DND-41 (cell line): ENCODE data around the gene CLDN7.
A peak's percentile ranks its signal among the peaks of the same experiment; 100 is the strongest.

ENCODE experiments used
- ATAC-seq: fragments of 200-7000 bp; cut with Tn5 transposase; 3 replicates; pipeline ENCODE4 v1.9.1; 2021; ENCODE audit warnings: low read depth; ENCODE audit not compliant: insufficient read depth
- DNase-seq: peaks from one replicate; pipeline ENCODE4 v3.0.0-alpha.2; 2020
- H2AFZ ChIP-seq: 2 replicates; pipeline ENCODE4 v1.6.0; 2012; ENCODE audit warnings: low read depth, low read length
- H3K27ac ChIP-seq: 2 replicates; pipeline ENCODE4 v1.5.1; 2012; ENCODE audit warnings: low read length, inconsistent platforms
- H3K27me3 ChIP-seq: fragments of 200-600 bp; sonication (generic); 2 replicates; pipeline ENCODE4 v1.6.0; 2012; ENCODE audit warnings: low read length, mild to moderate bottlenecking, inconsistent platforms; ENCODE audit not compliant: insufficient read depth, poor library complexity
- H3K36me3 ChIP-seq: 2 replicates; pipeline ENCODE4 v1.5.1; 2012; ENCODE audit warnings: low read length, inconsistent platforms; ENCODE audit not compliant: insufficient read depth
- H3K4me1 ChIP-seq: 2 replicates; pipeline ENCODE4 v1.5.1; 2012; ENCODE audit warnings: mild to moderate bottlenecking, low read length; ENCODE audit not compliant: insufficient read depth
- H3K4me2 ChIP-seq: 2 replicates; pipeline ENCODE4 v1.6.0; 2012; ENCODE audit warnings: mild to moderate bottlenecking, moderate library complexity, low read length, inconsistent platforms; ENCODE audit not compliant: insufficient read depth
- H3K4me3 ChIP-seq, 2 experiments: fragments of 200-600 bp in 1 of 2; shearing (Covaris generic) in 1 of 2; 2 replicates each; pipeline ENCODE4 v1.5.1; 2012 to 2016; ENCODE audit warnings: inconsistent platforms in 2 of 2, low read length in 2 of 2, mild to moderate bottlenecking in 2 of 2, low read depth in 1 of 2, moderate library complexity in 1 of 2
- H3K79me2 ChIP-seq: 2 replicates; pipeline ENCODE4 v1.6.0; 2012; ENCODE audit warnings: low read length, inconsistent platforms; ENCODE audit not compliant: insufficient read depth
- H3K9ac ChIP-seq: 2 replicates; pipeline ENCODE4 v1.6.0; 2012; ENCODE audit warnings: low read depth, mild to moderate bottlenecking, inconsistent platforms, low read length, moderate library complexity
- H3K9me3 ChIP-seq: 2 replicates; pipeline ENCODE4 v1.5.1; 2012; ENCODE audit warnings: low read length, moderate library complexity, mild to moderate bottlenecking, inconsistent platforms; ENCODE audit not compliant: insufficient read depth, severe bottlenecking
- H4K20me1 ChIP-seq: 2 replicates; pipeline ENCODE4 v1.6.0; 2012; ENCODE audit warnings: low read length; ENCODE audit not compliant: insufficient read depth
- EZH2 ChIP-seq: IDR thresholded peaks from 3 replicates; pipeline ENCODE4 v1.6.1; 2012; ENCODE audit warnings: borderline replicate concordance, low read depth, mild to moderate bottlenecking, moderate library complexity, low read length, inconsistent platforms; ENCODE audit not compliant: severe bottlenecking
- TF ChIP-seq, protein P1 (sequence below): IDR thresholded peaks from 2 replicates; pipeline ENCODE4 v1.5.1; 2012; ENCODE audit warnings: borderline replicate concordance, low read length, moderate library complexity, mild to moderate bottlenecking; ENCODE audit not compliant: poor library complexity, severe bottlenecking; ENCODE audit errors: extremely low read depth

Gene CLDN7

DNA sequence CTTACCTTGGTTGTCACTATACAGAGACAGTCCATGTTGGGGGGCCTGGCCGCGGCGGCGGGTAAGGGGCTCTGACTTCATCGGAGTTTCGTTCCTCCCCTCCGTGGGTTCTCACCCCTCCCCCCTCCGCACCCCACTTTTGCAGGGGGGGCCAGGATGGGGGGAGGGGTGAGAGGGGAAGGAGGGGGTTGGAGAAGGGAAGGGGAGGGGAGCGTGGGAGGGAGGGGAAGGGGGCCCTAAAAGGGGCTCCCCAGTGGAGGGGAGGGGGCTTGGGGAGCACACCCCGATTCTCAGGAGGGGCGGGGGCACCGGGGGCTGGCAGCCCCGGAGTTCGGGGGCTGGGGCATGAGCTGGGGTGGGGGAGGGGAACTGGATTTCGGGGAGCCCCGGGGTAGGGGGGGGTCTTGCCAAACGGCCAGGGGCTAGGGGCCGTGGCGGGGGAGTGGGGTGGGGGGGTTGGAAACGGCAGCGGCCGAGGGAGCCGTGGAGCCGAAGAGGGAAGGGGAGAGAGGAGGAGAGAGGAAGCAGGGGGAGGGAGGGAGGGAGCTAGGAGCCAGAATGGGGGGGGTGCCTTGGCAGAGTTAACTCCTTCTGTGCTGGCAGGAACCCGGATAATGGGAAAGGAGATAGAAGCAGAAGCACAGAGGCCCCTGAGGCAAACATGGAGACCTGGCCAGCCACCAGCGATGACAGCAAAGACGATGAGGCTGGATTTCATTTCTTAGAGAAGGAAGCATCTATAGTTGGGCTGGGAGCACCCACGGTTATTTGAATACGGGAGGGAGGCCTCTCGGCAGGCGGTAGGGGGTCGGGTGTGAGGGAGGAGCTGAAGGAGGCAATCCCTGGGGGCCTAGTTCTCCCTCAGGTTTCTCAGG lies 44.9 kb downstream of the CLDN7 start:
- Histone ChIP-seq H3K4me3 (peak overlapping the region; percentile 18 to 54; a peak in 3 of 4 replicates), H3K9ac (peak overlapping the region; percentile 57), H3K27ac (peak overlapping the region; percentile 57), H3K4me2 (peak overlapping the region; percentile 71), H3K79me2 (peaks cover 40% of the 10 kb centered on the region), H3K9me3 (no peaks in the 10 kb centered on the region), H3K27me3 (no peaks in the 10 kb centered on the region), H3K4me1 (peaks cover 83% of the 10 kb centered on the region), H2AFZ (peak overlapping the region; percentile 58), H4K20me1 (peaks cover 16% of the 10 kb centered on the region), H3K36me3 (peaks cover 18% of the 10 kb centered on the region)
- no peak for ATAC-seq
- DNase-seq = peak; percentile 47
- TF ChIP-seq EZH2 = no peak
- TF ChIP-seq, protein P1, sequence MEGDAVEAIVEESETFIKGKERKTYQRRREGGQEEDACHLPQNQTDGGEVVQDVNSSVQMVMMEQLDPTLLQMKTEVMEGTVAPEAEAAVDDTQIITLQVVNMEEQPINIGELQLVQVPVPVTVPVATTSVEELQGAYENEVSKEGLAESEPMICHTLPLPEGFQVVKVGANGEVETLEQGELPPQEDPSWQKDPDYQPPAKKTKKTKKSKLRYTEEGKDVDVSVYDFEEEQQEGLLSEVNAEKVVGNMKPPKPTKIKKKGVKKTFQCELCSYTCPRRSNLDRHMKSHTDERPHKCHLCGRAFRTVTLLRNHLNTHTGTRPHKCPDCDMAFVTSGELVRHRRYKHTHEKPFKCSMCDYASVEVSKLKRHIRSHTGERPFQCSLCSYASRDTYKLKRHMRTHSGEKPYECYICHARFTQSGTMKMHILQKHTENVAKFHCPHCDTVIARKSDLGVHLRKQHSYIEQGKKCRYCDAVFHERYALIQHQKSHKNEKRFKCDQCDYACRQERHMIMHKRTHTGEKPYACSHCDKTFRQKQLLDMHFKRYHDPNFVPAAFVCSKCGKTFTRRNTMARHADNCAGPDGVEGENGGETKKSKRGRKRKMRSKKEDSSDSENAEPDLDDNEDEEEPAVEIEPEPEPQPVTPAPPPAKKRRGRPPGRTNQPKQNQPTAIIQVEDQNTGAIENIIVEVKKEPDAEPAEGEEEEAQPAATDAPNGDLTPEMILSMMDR = no peak

DNA sequence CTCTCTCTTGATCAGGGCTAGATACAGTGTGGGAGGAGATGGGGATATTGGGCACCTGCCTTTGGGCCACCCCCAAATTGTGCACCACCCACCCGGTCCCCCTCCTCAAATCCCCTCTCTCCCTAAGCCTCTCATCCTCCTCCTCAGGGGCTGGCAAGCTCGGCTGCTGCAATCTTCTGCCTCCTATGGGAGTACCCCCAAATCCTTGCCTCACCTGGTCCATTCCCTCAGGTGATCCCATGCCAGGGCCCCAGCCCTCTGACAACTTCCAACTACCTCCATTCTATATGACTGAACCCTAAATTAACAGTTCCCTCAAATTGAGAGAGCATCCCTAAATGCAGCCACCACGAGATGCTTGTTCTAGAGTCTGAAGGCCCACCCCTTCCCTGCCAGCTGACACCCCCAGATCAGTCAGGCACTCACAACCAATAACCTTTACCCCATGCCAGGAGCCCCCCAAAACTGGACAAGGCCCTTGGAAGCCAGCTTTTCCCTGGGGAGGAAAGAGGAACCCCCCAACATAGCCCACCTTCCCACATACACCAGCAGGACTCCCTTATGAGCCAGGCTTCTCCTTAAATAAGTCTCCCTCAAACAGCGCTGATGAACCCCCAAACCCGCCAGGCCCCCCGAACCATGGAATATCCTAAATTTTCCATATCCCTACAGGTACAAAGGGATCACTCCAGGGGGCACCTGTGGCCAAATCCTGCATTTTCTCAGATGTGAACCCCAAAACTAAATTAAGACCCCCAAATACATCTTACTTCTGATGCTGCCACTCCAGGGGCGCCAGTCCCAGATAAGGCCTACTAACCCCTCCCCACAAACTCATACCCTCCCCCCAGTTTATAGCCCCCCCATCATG lies 45.8 kb downstream of the CLDN7 start:
- no peaks in the 10 kb centered on the region for H3K9me3 ChIP-seq
- no peak for ATAC-seq
- DNase-seq = no peak
- H3K4me2 ChIP-seq = peak overlapping the region; percentile 71
- H3K4me1 ChIP-seq = peaks cover 75% of the 10 kb centered on the region
- no peaks in the 10 kb centered on the region for H3K27me3 ChIP-seq
- peak overlapping the region; percentile 57 for H3K27ac ChIP-seq
- no peak overlapping the region for H2AFZ ChIP-seq
- no peak for TF ChIP-seq EZH2
- TF ChIP-seq, protein P1 = no peak
- H3K4me3 ChIP-seq = peak overlapping the region; percentile 18 to 54; a peak in 3 of 4 replicates
- peak overlapping the region; percentile 57 for H3K9ac ChIP-seq
- peaks cover 10% of the 10 kb centered on the region; the same call in 1 of the 2 replicates for H4K20me1 ChIP-seq
- peaks cover 9% of the 10 kb centered on the region; the same call in 1 of the 2 replicates for H3K36me3 ChIP-seq
- H3K79me2 ChIP-seq = peaks cover 41% of the 10 kb centered on the region

DNA sequence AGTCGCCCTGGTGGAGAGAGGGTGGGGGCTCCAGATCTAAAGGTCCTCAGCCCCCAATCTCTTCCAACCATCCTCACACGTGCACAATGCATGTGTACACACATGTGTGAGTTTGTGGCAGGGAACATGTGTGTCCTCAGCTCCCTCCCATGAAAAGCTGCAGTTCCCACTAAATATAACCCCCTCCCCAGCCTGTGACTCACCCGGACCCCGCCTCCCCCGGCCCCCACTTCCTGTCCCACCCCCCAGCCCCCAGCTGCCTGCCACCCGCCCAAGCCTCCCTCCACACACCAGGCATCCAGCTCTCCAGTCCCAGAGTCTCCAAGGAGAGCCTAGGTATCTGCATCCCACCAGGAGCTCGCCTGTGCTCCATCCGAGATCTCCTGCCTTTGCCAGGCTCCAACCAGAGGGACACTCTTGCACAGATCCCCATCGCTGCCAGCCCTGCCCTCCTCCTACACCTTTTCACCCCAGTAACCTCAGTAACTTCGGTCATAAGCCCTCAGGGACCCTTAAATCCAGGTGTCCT lies 46.6 kb downstream of the CLDN7 start:
- Histone ChIP-seq H3K4me2 (peak overlapping the region; percentile 71), H3K79me2 (peaks cover 33% of the 10 kb centered on the region)
- no peak for ATAC-seq

More for the DNA sequence above, 46.6 kb downstream of the CLDN7 start:
- TF ChIP-seq, protein P1 = no peak
- no peak for TF ChIP-seq EZH2
- peak overlapping the region; percentile 68 for H3K27ac ChIP-seq
- peak; percentile 54 for DNase-seq
- no peak overlapping the region for H2AFZ ChIP-seq
- H3K4me1 ChIP-seq = peaks cover 67% of the 10 kb centered on the region
- no peaks in the 10 kb centered on the region for H3K9me3 ChIP-seq
- peak overlapping the region in 1 of 2 experiments; percentile 56; a peak in 1 of 4 replicates for H3K4me3 ChIP-seq
- no peaks in the 10 kb centered on the region for H3K27me3 ChIP-seq
- H4K20me1 ChIP-seq = peaks cover 2% of the 10 kb centered on the region; the same call in 1 of the 2 replicates
- peaks cover 2% of the 10 kb centered on the region; the same call in 1 of the 2 replicates for H3K36me3 ChIP-seq
- peak overlapping the region; percentile 57 for H3K9ac ChIP-seq
